Neural cell (in vitro differentiated cells): ENCODE measurements around the gene C1GALT1. TPM values are rescaled to one million over a fixed set of nuclear protein-coding genes. Genes with fewer than 3 reads are reported as not detected.

Source experiments
- H2AFZ ChIP-seq: fragments of 200-600, 300-800 bp; sonication (generic), shearing (Covaris generic); 2 replicates; pipeline ENCODE4 v1.6.0; 2014; ENCODE audit warnings: low read depth, mild to moderate bottlenecking, antibody characterized with exemption, low read length, moderate library complexity
- H3F3A ChIP-seq: fragments of 200-600 bp; shearing (Covaris generic); 2 replicates; pipeline ENCODE4 v1.6.1; 2016; ENCODE audit warnings: mild to moderate bottlenecking, moderate library complexity, mixed read lengths, antibody characterized with exemption, low read length; ENCODE audit not compliant: insufficient read depth, poor library complexity, severe bottlenecking
- H3K27ac ChIP-seq: fragments of 200-600, 300-800 bp; sonication (generic), shearing (Covaris generic); 2 replicates; pipeline ENCODE4 v1.5.1; 2014; ENCODE audit warnings: mild to moderate bottlenecking, low read length, moderate library complexity
- H3K27me3 ChIP-seq: fragments of 300-800, 200-600 bp; sonication (generic), shearing (Covaris generic); 2 replicates; pipeline ENCODE4 v1.6.0; 2014; ENCODE audit warnings: mild to moderate bottlenecking, low read depth, low read length, moderate library complexity; ENCODE audit not compliant: insufficient read depth
- H3K36me3 ChIP-seq: fragments of 300-800, 200-600 bp; sonication (generic), shearing (Covaris generic); 2 replicates; pipeline ENCODE4 v1.5.1; 2014; ENCODE audit warnings: mild to moderate bottlenecking, antibody characterized with exemption, low read length, moderate library complexity; ENCODE audit not compliant: insufficient read depth
- H3K4me2 ChIP-seq: fragments of 300-800, 200-600 bp; sonication (generic), shearing (Covaris generic); 2 replicates; pipeline ENCODE4 v1.6.0; 2014; ENCODE audit warnings: mild to moderate bottlenecking, low read length
- H3K4me3 ChIP-seq: fragments of 300-800, 200-600 bp; sonication (generic), shearing (Covaris generic); 2 replicates; pipeline ENCODE4 v1.5.1; 2014; ENCODE audit warnings: mild to moderate bottlenecking, low read length, moderate library complexity
- H3K79me2 ChIP-seq: fragments of 200-600 bp; shearing (Covaris generic); replicated peaks from 2 replicates; pipeline ENCODE4 v1.6.0; 2014; ENCODE audit warnings: mild to moderate bottlenecking, low read length, moderate library complexity; ENCODE audit not compliant: insufficient read depth
- H3K9ac ChIP-seq: fragments of 300-800, 200-600 bp; sonication (generic), shearing (Covaris generic); 2 replicates; pipeline ENCODE4 v1.6.1; 2016; ENCODE audit warnings: mild to moderate bottlenecking, low read length, mixed read lengths
- H3K9me2 ChIP-seq: fragments of 200-600 bp; shearing (Covaris generic); 2 replicates; pipeline ENCODE4 v1.6.1; 2016; ENCODE audit warnings: mild to moderate bottlenecking, low read length, mixed read lengths; ENCODE audit not compliant: insufficient read depth
- H3K9me3 ChIP-seq: fragments of 200-600, 300-800 bp; sonication (generic), shearing (Covaris generic); 2 replicates; pipeline ENCODE4 v1.6.1; 2016; ENCODE audit warnings: mild to moderate bottlenecking, mixed run types, low read length, moderate library complexity, mixed read lengths
- H4K20me1 ChIP-seq: fragments of 200-600 bp; shearing (Covaris generic); 2 replicates; pipeline ENCODE4 v1.6.1; 2016; ENCODE audit warnings: mild to moderate bottlenecking, mixed run types; ENCODE audit not compliant: insufficient read depth
- EP300 ChIP-seq: fragments of 450-650 bp; conservative IDR thresholded peaks from 2 replicates; pipeline ENCODE4 v1.6.1; 2014; ENCODE audit warnings: antibody characterized with exemption, mild to moderate bottlenecking, moderate library complexity; ENCODE audit not compliant: poor library complexity, severe bottlenecking
- EZH2 ChIP-seq: fragments of 200-600, 300-800 bp; shearing (Covaris generic), sonication (generic); IDR thresholded peaks from 2 replicates; pipeline ENCODE4 v1.6.1; 2014; ENCODE audit warnings: antibody characterized with exemption, low read length, borderline replicate concordance, mild to moderate bottlenecking; ENCODE audit not compliant: insufficient read depth, poor library complexity, severe bottlenecking
- MXI1 ChIP-seq: fragments of 450-650 bp; conservative IDR thresholded peaks from 2 replicates; pipeline ENCODE4 v1.6.1; 2014; ENCODE audit warnings: antibody characterized with exemption, mild to moderate bottlenecking; ENCODE audit not compliant: poor library complexity, severe bottlenecking
- POLR2AphosphoS5 ChIP-seq: IDR thresholded peaks from 2 replicates; pipeline ENCODE4 v1.6.1; 2012
- RAD21 ChIP-seq: fragments of 450-650 bp; conservative IDR thresholded peaks from 2 replicates; pipeline ENCODE4 v1.6.1; 2014; ENCODE audit warnings: antibody characterized with exemption, mild to moderate bottlenecking, moderate library complexity
- SMC3 ChIP-seq: fragments of 450-650 bp; conservative IDR thresholded peaks from 2 replicates; pipeline ENCODE4 v1.6.1; 2014; ENCODE audit warnings: antibody characterized with exemption, mild to moderate bottlenecking, moderate library complexity; ENCODE audit not compliant: poor library complexity
- TAF1 ChIP-seq: IDR thresholded peaks from 2 replicates; pipeline ENCODE4 v1.6.1; 2012; ENCODE audit warnings: low read depth
- polyA plus RNA-seq: library from polyadenylated mRNA; depleted of rRNA; stranded (reverse); fragments of >200 nt; gene quantifications from 2 replicates; pipeline ENCODE4 v1.2.3, GENCODE V29; 2014
- TF ChIP-seq, protein P1 (sequence below): IDR thresholded peaks from 2 replicates; pipeline ENCODE4 v1.6.1; 2012; ENCODE audit warnings: borderline replicate concordance
- TF ChIP-seq, protein P2 (sequence below): fragments of 450-650 bp; IDR thresholded peaks from 2 replicates; pipeline ENCODE4 v1.5.1; 2014; ENCODE audit warnings: antibody characterized with exemption, mild to moderate bottlenecking, moderate library complexity; ENCODE audit not compliant: poor library complexity, severe bottlenecking

The C1GALT1 gene
- polyA plus RNA-seq, 1 donor from 2014 or later, result 25.0 TPM

DNA sequence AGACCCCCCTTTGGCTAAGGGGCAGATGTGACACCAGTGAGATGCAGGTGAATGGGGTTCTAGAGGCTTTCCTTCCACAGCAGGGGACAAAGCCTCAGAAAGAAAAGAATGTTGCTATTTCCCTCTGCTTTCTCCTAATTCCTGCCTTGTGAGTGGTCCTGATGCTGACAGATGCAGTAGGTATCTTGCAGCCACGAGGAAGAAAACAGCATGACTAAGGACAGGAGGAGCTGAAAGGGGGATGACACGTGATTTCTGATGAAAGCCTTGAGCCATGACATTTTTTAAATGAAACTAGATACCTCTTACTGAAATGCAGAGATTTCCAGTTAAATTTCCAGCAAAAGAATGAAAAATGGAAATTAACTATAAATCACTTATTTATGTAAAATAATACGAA lies 92.4 kb downstream of the C1GALT1 start:
- H3K36me3 ChIP-seq, result no peaks in the 10 kb centered on the region
- H3K4me2 ChIP-seq, result no peak overlapping the region
- H3K27ac ChIP-seq, result no peak overlapping the region
- H3K9ac ChIP-seq, result no peak overlapping the region
- H3K9me3 ChIP-seq, result no peaks in the 10 kb centered on the region
- no peaks in the 10 kb centered on the region for H3K27me3 ChIP-seq
- H2AFZ ChIP-seq, result no peak overlapping the region
- H4K20me1 ChIP-seq, result no peaks in the 10 kb centered on the region
- no peaks in the 10 kb centered on the region for H3K9me2 ChIP-seq
- no peaks in the 10 kb centered on the region for H3F3A ChIP-seq
- H3K79me2 ChIP-seq, result no peaks in the 10 kb centered on the region
- no peak for TF ChIP-seq POLR2AphosphoS5
- no peak for TF ChIP-seq RAD21
- TF ChIP-seq EZH2, result no peak
- TF ChIP-seq TAF1, result no peak
- TF ChIP-seq EP300, result no peak
- TF ChIP-seq SMC3, result no peak
- TF ChIP-seq, protein P1, sequence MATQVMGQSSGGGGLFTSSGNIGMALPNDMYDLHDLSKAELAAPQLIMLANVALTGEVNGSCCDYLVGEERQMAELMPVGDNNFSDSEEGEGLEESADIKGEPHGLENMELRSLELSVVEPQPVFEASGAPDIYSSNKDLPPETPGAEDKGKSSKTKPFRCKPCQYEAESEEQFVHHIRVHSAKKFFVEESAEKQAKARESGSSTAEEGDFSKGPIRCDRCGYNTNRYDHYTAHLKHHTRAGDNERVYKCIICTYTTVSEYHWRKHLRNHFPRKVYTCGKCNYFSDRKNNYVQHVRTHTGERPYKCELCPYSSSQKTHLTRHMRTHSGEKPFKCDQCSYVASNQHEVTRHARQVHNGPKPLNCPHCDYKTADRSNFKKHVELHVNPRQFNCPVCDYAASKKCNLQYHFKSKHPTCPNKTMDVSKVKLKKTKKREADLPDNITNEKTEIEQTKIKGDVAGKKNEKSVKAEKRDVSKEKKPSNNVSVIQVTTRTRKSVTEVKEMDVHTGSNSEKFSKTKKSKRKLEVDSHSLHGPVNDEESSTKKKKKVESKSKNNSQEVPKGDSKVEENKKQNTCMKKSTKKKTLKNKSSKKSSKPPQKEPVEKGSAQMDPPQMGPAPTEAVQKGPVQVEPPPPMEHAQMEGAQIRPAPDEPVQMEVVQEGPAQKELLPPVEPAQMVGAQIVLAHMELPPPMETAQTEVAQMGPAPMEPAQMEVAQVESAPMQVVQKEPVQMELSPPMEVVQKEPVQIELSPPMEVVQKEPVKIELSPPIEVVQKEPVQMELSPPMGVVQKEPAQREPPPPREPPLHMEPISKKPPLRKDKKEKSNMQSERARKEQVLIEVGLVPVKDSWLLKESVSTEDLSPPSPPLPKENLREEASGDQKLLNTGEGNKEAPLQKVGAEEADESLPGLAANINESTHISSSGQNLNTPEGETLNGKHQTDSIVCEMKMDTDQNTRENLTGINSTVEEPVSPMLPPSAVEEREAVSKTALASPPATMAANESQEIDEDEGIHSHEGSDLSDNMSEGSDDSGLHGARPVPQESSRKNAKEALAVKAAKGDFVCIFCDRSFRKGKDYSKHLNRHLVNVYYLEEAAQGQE, result no peak
- TF ChIP-seq MXI1, result peak; percentile 19
- no peak overlapping the region for H3K4me3 ChIP-seq

DNA sequence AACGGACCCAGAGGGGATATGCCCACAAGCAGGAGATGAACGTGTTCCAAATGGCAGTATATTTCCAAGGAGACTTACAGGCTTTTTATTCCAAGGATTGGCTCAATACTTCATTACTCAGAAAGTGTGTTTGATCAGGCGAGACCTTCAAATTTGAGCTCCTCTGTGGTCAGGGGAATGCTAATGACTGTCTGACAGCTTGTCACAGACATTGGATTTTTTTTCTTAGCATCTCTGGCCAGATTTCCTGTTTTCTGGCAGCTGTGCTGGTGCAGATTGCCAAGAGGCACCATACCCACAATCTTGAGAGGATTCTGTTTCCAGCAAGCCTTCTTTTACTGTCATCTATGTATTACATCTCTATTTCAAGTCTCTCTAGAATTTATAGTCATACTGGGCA lies 93.8 kb downstream of the C1GALT1 start:
- H2AFZ ChIP-seq, result no peak overlapping the region
- no peak overlapping the region for H3K27ac ChIP-seq
- no peak overlapping the region for H3K4me2 ChIP-seq
- H3K36me3 ChIP-seq, result no peaks in the 10 kb centered on the region
- H3K9me3 ChIP-seq, result no peaks in the 10 kb centered on the region
- no peaks in the 10 kb centered on the region for H4K20me1 ChIP-seq
- H3K4me3 ChIP-seq, result no peak overlapping the region
- H3F3A ChIP-seq, result no peaks in the 10 kb centered on the region
- no peak overlapping the region for H3K9ac ChIP-seq
- H3K9me2 ChIP-seq, result no peaks in the 10 kb centered on the region
- H3K79me2 ChIP-seq, result no peaks in the 10 kb centered on the region
- no peak for TF ChIP-seq TAF1
- H3K27me3 ChIP-seq, result no peaks in the 10 kb centered on the region

DNA sequence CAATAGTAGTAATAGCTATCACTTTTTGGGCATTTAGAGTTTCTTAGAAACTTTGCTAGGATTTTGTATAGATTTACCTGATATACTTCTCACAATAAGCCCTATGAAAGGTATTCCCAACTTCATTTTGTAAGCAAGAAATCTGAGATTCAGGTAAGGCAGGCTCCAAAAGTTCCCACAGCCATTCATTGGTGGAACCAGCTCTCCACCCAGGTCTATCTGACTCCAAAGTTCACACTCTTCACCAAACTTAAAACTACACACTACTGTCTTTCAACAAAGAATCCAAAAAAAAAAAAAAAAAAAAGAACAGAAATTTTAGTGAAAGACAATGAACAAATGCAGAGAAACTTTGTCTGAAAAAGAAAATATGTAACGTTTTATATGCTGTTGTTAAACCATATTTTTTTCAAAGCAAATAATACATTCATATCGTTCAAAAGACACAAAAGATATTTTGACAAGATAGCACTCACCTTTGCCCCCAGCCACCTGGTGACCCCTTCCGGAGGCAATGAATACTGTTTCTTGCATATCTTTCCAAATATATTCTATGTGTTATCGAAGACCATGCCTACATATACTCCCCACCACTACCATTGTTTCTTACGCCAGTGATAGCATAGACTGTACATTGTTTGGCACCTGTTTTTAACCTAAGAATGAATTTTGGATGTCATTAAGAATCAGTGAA lies 108.2 kb downstream of the C1GALT1 start:
- Histone ChIP-seq H3K27ac (no peak overlapping the region), H4K20me1 (no peaks in the 10 kb centered on the region), H3K9ac (no peak overlapping the region), H3F3A (no peaks in the 10 kb centered on the region), H3K79me2 (no peaks in the 10 kb centered on the region), H3K9me2 (no peaks in the 10 kb centered on the region), H3K36me3 (no peaks in the 10 kb centered on the region), H3K4me2 (no peak overlapping the region), H3K27me3 (no peaks in the 10 kb centered on the region), H3K4me3 (no peak overlapping the region), H2AFZ (no peak overlapping the region), H3K9me3 (no peaks in the 10 kb centered on the region)
- TF ChIP-seq RAD21 (no peak), MXI1 (no peak), TAF1 (no peak), SMC3 (no peak), EP300 (no peak), POLR2AphosphoS5 (no peak), EZH2 (no peak)
- TF ChIP-seq, protein P2, sequence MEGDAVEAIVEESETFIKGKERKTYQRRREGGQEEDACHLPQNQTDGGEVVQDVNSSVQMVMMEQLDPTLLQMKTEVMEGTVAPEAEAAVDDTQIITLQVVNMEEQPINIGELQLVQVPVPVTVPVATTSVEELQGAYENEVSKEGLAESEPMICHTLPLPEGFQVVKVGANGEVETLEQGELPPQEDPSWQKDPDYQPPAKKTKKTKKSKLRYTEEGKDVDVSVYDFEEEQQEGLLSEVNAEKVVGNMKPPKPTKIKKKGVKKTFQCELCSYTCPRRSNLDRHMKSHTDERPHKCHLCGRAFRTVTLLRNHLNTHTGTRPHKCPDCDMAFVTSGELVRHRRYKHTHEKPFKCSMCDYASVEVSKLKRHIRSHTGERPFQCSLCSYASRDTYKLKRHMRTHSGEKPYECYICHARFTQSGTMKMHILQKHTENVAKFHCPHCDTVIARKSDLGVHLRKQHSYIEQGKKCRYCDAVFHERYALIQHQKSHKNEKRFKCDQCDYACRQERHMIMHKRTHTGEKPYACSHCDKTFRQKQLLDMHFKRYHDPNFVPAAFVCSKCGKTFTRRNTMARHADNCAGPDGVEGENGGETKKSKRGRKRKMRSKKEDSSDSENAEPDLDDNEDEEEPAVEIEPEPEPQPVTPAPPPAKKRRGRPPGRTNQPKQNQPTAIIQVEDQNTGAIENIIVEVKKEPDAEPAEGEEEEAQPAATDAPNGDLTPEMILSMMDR, result no peak
- TF ChIP-seq, protein P1, result no peak
